Colonic mucosa (tissue), 4 donors: ENCODE results near the gene ABITRAM. TPM values are rescaled to one million over a fixed set of nuclear protein-coding genes. Genes with fewer than 3 reads are reported as not detected.

Source experiments
- DNase-seq: peaks from one replicate; pipeline ENCODE4 v3.0.0-alpha.2; 2020
- H3K27ac ChIP-seq: fragments of 200-600 bp; one replicate; pipeline ENCODE4 v1.8.0; 2021
- H3K27me3 ChIP-seq: fragments of 200-600 bp; one replicate; pipeline ENCODE4 v1.8.0; 2021
- H3K36me3 ChIP-seq: fragments of 200-600 bp; one replicate; pipeline ENCODE4 v1.8.0; 2021
- H3K4me1 ChIP-seq: fragments of 200-600 bp; one replicate; pipeline ENCODE4 v1.8.0; 2021; ENCODE audit warnings: mild to moderate bottlenecking
- H3K4me3 ChIP-seq: fragments of 200-600 bp; one replicate; pipeline ENCODE4 v1.8.0; 2021
- H3K9ac ChIP-seq, 2 donors: one replicate each; pipeline ENCODE4 v1.7.0; 2013; ENCODE audit warnings: control low read depth in 2 of 2, low read depth in 2 of 2, low read length in 2 of 2
- H3K9me3 ChIP-seq: fragments of 200-600 bp; one replicate; pipeline ENCODE4 v1.8.0; 2021
- CTCF ChIP-seq: fragments of 200-600 bp; IDR thresholded peaks from one replicate; pipeline ENCODE4 v1.8.0; 2022; ENCODE audit warnings: antibody characterized with exemption, mild to moderate bottlenecking
- intact Hi-C: fragments of 100-400 bp; cut with DNase I; formaldehyde crosslinking; loops from one replicate; pipeline ENCODE4 v1.14.1; 2022
- total RNA-seq, 2 donors: library from RNA; stranded (reverse); fragmentation: NEBNext Ultra II Directional in 1 of 2; extraction: Animal tissue kit (Norgen Biotek cat#: 25700) in 1 of 2; gene quantifications; one replicate each; pipeline ENCODE4 v1.2.1, GENCODE V29; 2021
- donor health status: healthy.
- donor health status: DM: no; HTN: no; CAD: no.
- donor health status: DM: no; HTN: no; CAD: no.

ABITRAM gene
- total RNA-seq, 2 donors from 2014 or later = 15.3 to 15.7 TPM

- Histone ChIP-seq H3K27ac (no peak overlapping the region), H3K9me3 (no peaks in the 10 kb centered on the region), H3K36me3 (no peaks in the 10 kb centered on the region), H3K4me3 (no peak overlapping the region), H3K4me1 (no peaks in the 10 kb centered on the region), H3K27me3 (no peaks in the 10 kb centered on the region), H3K9ac (no peak overlapping the region)
- no peak for TF ChIP-seq CTCF
- no peak for DNase-seq
- intact Hi-C loops = no loop called here
These were observed 44.0 kb downstream of the ABITRAM start for GRCh38 chr9:108978205-108978604.

GRCh38 chr9:108980893-108981292 lies 46.7 kb downstream of the ABITRAM start:
- Histone ChIP-seq H3K9ac (no peak overlapping the region), H3K27me3 (no peaks in the 10 kb centered on the region), H3K4me1 (no peaks in the 10 kb centered on the region), H3K4me3 (no peak overlapping the region), H3K27ac (no peak overlapping the region), H3K36me3 (no peaks in the 10 kb centered on the region), H3K9me3 (no peaks in the 10 kb centered on the region)
- intact Hi-C loops = no loop called here
- no peak for DNase-seq
- TF ChIP-seq CTCF = no peak

GRCh38 chr9:108983885-108984284 lies 49.7 kb downstream of the ABITRAM start:
- no peak for DNase-seq
- intact Hi-C loops = no loop called here
- Histone ChIP-seq H3K27me3 (no peaks in the 10 kb centered on the region), H3K9me3 (no peaks in the 10 kb centered on the region), H3K4me1 (no peaks in the 10 kb centered on the region), H3K4me3 (no peak overlapping the region), H3K36me3 (no peaks in the 10 kb centered on the region), H3K27ac (no peak overlapping the region), H3K9ac (no peak overlapping the region)
- TF ChIP-seq CTCF = no peak

Other genes with a start within 250 kb of the ABITRAM start
- not detected for gene ACTL7B, start 78.4 kb upstream of the ABITRAM start, total RNA-seq
- not detected for gene ACTL7A, start 72.1 kb upstream of the ABITRAM start, total RNA-seq
- 10 to 100 TPM; 11.8 to 21.6 TPM for gene ELP1, start 276 bp upstream of the ABITRAM start, total RNA-seq
- gene CTNNAL1, start 79.1 kb downstream of the ABITRAM start, total RNA-seq = 10 to 100 TPM; 22.4 to 30.2 TPM
- gene TMEM245, start 185.5 kb downstream of the ABITRAM start, total RNA-seq = 10 to 100 TPM; 25.1 to 39.7 TPM
- 1 to 10 TPM in 1 of 2 donors, under 1 TPM in 1; 0.12 to 1.8 TPM for gene FRRS1L, start 232.8 kb downstream of the ABITRAM start, total RNA-seq